ENCODE data around the gene ADAM17.
"Not testable (repeated sequence)": the region's sequence is repeated elsewhere in the genome, so short reads cannot be mapped to it uniquely, and the experiment has no call there.

The ADAM17 gene

DNA sequence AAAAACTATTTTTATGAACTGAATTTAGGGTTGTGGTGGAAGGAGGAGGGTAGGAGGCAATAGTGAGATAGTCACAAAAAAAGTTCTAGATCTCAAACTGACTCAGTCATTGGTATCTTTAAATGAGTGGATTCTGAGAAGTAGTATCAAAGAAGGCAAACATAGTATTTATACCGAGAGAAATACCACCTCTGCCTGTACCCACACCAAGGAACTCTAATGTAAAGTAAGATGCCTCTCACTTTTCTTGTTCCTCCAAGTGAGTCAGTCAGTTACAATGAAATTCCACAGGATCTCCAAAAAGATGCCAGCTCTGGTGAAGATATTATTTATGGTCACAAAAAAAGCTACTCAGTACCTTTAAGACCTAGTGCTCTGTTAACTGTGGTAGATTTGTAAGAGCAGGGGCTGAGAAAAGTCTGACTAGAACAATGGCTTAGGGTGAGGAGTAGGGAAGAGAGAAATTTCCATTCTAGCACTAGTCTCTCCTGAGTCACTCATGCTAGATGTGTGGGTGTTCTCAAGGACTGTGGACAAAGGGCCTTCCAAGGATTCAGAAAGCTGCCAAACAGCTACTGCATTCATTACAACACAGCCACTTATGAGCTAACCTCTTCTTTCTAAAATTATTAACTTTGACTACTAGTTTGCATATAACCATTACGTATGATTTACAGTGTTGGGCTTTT is 38.9 kb upstream of the ADAM17 start:
- TF ChIP-seq CTCF (conservative IDR thresholded peaks at IDR 0.05): no peak
- no peak for TF ChIP-seq ZFX (IDR thresholded peaks at IDR 0.05)
- no peak overlapping the region for H3K27ac ChIP-seq

DNA sequence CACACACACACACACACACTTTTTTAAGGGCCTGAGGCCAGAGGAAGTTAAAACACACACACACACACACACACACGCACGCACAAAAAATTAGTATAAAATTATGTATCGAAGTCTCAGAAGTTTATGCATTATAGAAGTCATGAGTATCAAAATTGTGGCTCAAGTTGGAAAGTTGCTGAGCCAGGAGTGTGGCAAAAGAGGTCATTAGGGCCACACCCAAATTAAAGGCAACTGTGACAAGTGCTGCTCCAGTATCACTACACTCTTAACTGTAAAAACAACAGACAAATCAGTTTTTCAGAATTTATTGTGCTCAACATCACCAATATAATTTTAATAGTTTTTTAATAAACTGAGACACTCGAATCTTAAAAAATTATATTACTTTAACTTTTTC is 38.3 kb upstream of the ADAM17 start:
- no peak for TF ChIP-seq CTCF (conservative IDR thresholded peaks at IDR 0.05)
- no peak for TF ChIP-seq ZFX (IDR thresholded peaks at IDR 0.05)
- no peak overlapping the region for H3K27ac ChIP-seq

DNA sequence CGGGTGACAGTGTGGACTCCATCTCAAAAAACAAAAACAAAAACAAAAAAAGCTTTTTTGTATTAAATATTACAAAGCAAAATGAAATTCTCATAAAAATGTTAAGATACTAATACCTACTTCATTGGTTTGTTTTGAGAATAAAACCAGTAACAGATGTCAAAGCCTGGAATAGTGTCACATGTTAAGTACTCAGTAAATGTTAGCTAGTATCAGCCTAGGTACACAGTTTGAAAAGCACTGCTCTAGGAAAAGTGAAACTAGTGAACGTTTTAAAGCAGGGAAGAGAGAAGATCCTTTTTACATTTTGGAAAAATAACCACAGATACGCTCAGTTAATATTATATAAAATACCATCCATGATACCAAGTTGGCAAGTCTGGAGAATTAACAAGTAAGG is 37.1 kb upstream of the ADAM17 start:
- no peak for TF ChIP-seq CTCF (conservative IDR thresholded peaks at IDR 0.05)
- no peak for TF ChIP-seq ZFX (IDR thresholded peaks at IDR 0.05)
- H3K27ac ChIP-seq: no peak overlapping the region

DNA sequence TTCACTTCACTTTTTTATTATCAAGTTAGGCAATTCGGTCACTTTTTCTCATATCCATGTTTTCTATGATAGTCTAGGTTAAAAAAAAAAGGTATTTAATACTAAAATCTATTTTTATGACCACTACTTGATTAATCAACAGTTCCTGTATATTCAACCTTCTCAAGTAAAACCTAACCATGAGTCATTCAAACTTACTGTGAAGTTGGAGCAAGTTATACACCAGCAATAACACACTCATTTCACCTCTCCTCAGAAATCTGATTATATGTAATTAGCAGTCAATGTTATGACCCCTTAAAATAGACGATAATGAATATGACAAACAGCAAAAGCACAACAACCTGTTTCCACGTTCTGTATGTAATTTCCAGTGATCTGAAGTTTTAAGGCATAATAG is 35.0 kb upstream of the ADAM17 start:
- no peak for TF ChIP-seq ZFX (IDR thresholded peaks at IDR 0.05)
- no peak for TF ChIP-seq CTCF (conservative IDR thresholded peaks at IDR 0.05)
- no peak overlapping the region for H3K27ac ChIP-seq

- no peak overlapping the region for H3K27ac ChIP-seq
- TF ChIP-seq CTCF (conservative IDR thresholded peaks at IDR 0.05): no peak
- no peak for TF ChIP-seq ZFX (IDR thresholded peaks at IDR 0.05)
These were observed 30.8 kb upstream of the ADAM17 start for GRCh38 chr2:9586465-9586864.

- TF ChIP-seq CTCF (conservative IDR thresholded peaks at IDR 0.05): no peak
- TF ChIP-seq ZFX (IDR thresholded peaks at IDR 0.05): no peak
- peak overlapping the region; percentile 21; the same call in 1 of the 2 replicates for H3K27ac ChIP-seq
These were observed 29.9 kb upstream of the ADAM17 start for GRCh38 chr2:9585486-9585885.

DNA sequence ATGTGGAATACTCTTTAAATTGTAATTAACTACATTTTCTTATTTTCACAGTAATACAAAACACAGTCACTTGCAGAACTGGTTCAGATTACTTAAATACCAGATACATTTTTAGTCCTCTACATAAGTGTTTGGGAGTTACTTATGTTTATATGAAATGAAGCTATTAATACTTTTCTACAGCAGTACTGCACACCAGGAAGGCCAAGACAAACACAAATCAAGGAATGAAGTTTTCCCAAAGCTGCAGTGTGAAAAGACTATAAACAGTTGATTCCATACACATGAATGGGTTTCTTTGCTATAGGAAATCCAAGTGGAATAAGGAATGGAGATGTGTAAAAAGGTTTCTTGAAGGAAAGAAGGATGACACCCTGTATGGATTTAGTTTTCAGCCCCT is 29.3 kb upstream of the ADAM17 start:
- not testable (repeated sequence) for H3K27ac ChIP-seq

DNA sequence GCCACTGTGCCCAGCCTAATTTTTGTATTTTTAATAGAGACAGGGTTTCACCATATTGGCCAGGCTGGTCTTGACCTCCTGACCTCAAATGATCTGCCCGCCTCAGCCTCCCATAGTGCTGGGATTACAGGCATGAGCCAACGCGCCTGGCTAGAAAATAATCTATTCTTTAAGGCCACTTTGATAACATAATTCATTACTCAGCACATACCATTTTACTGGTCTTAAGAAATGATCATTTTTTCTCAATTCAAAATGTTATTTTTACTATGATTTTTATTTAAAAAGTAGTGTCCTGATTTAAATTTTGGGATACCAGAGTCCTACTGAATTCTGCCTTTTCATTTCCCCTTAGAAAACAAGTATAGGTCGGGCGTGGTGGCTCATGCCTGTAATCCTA is 27.0 kb upstream of the ADAM17 start:
- H3K27ac ChIP-seq: no peak overlapping the region
- no peak for TF ChIP-seq CTCF (conservative IDR thresholded peaks at IDR 0.05)
- TF ChIP-seq ZFX (IDR thresholded peaks at IDR 0.05): no peak

Data from C4-2B (cell line).